Aorta (tissue), 5 donors: ENCODE results near the gene TXLNG. TPM values are rescaled to one million over a fixed set of nuclear protein-coding genes. Genes with fewer than 3 reads are reported as not detected.

Experiments
- ATAC-seq: fragments of 200-7000 bp; cut with Tn5 transposase; one replicate; pipeline ENCODE4 v1.9.1; 2022; ENCODE audit warnings: moderate library complexity; ENCODE audit not compliant: low FRiP score
- DNase-seq, 2 donors: peaks; one replicate each; pipeline ENCODE4 v3.0.0-alpha.2; 2020
- H3K27ac ChIP-seq, 2 donors: one replicate each; pipeline ENCODE4 v1.5.1; 2013; ENCODE audit warnings: low read length in 2 of 2, mild to moderate bottlenecking in 2 of 2, moderate library complexity in 2 of 2, control low read depth in 1 of 2, inconsistent platforms in 1 of 2, low read depth in 1 of 2
- H3K27me3 ChIP-seq, 2 donors: one replicate each; pipeline ENCODE4 v1.6.1; 2013; ENCODE audit warnings: control low read depth in 1 of 2, low read length in 1 of 2, mild to moderate bottlenecking in 1 of 2, moderate library complexity in 1 of 2; ENCODE audit not compliant: insufficient read depth in 2 of 2, control insufficient read depth in 1 of 2
- H3K36me3 ChIP-seq, 2 donors: one replicate each; pipeline ENCODE4 v1.6.1; 2013; ENCODE audit warnings: control low read depth in 1 of 2, low read length in 1 of 2, mild to moderate bottlenecking in 1 of 2; ENCODE audit not compliant: insufficient read depth in 2 of 2, control insufficient read depth in 1 of 2
- H3K4me1 ChIP-seq, 2 donors: one replicate each; pipeline ENCODE4 v1.6.1; 2013; ENCODE audit warnings: low read length in 2 of 2, control low read depth in 1 of 2, mild to moderate bottlenecking in 1 of 2, moderate library complexity in 1 of 2; ENCODE audit not compliant: insufficient read depth in 2 of 2, control insufficient read depth in 1 of 2
- H3K4me3 ChIP-seq, 2 donors: one replicate each; pipeline ENCODE4 v1.5.1; 2013; ENCODE audit warnings: low read length in 2 of 2, control low read depth in 1 of 2, mild to moderate bottlenecking in 1 of 2
- H3K9me3 ChIP-seq: one replicate; pipeline ENCODE4 v1.6.1; 2013; ENCODE audit warnings: mild to moderate bottlenecking, low read length; ENCODE audit not compliant: control insufficient read depth
- WGBS, 2 donors: extraction: QIAGEN DNeasy Blood & Tissue Kit; methylation state at CpG; one replicate each; pipeline ENCODE4 v1.1.7; 2013; 5-methylcytosine and 5-hydroxymethylcytosine counted together
- intact Hi-C, 2 donors: fragments of 100-400 bp; cut with DNase I; formaldehyde crosslinking; loops; one replicate each; pipeline versions ENCODE4 v1.14.2 to v1.15.0; 2022
- polyA plus RNA-seq, 2 donors: library from polyadenylated mRNA; stranded (reverse); fragments of 200-250 nt; gene quantifications; one replicate each; pipeline ENCODE4 v1.2.3, GENCODE V29; 2013
- total RNA-seq, 2 donors: library from RNA; stranded (reverse); fragmentation: NEBNext Ultra II Directional; extraction: Animal tissue kit (Norgen Biotek cat#: 25700); gene quantifications; one replicate each; pipeline ENCODE4 v1.2.1, GENCODE V29; 2021
- donor health status: healthy with polysubstance abuse.
- donor health status: Bipolar disorder and iron deficiency.
- donor health status: DM: no; HTN: no; CAD: no.
- donor health status: DM: no; HTN: no; CAD: no.
- donor health status: DM: yes; HTN: yes; CAD: no.

TXLNG gene
- total and polyA plus RNA-seq, 4 donors, result 3.6 to 11.8 (median 10.3) TPM

- no peaks in the 10 kb centered on the region for H3K27me3 ChIP-seq
- DNase-seq (no peak), ATAC-seq (no peak)
- WGBS, 2 donors, result 71 to 77% methylated on average over 5 of the region's 5 CpGs
- intact Hi-C loops, result loop anchor here in 1 of 2 donors (5.0 kb wide), 1 partner anchor 33 kb away; the partner anchor contains the start of gene RBBP7
- H3K9me3 ChIP-seq, result no peaks in the 10 kb centered on the region
- no peak overlapping the region for H3K27ac ChIP-seq
- no peaks in the 10 kb centered on the region for H3K36me3 ChIP-seq
- H3K4me1 ChIP-seq, result no peaks in the 10 kb centered on the region
- no peak overlapping the region for H3K4me3 ChIP-seq
Measured at GRCh38 chrX:16839219-16839851, 53.1 kb downstream of the TXLNG start.

GRCh38 chrX:16839852-16840460 lies 53.7 kb downstream of the TXLNG start:
- Histone ChIP-seq H3K27ac (no peak overlapping the region), H3K36me3 (no peaks in the 10 kb centered on the region), H3K9me3 (no peaks in the 10 kb centered on the region), H3K4me1 (no peaks in the 10 kb centered on the region), H3K27me3 (no peaks in the 10 kb centered on the region), H3K4me3 (no peak overlapping the region)
- DNase-seq, result no peak
- 69 to 83% methylated on average over 14 of the region's 14 CpGs for WGBS, 2 donors
- ATAC-seq, result no peak
- intact Hi-C loops, result loop anchor here in 1 of 2 donors (5.0 kb wide), 1 partner anchor 32 kb away; the partner anchor contains the start of gene RBBP7

- DNase-seq (no peak), ATAC-seq (no peak)
- intact Hi-C loops, result no loop called here
- Histone ChIP-seq H3K27ac (no peak overlapping the region), H3K27me3 (no peaks in the 10 kb centered on the region), H3K9me3 (no peaks in the 10 kb centered on the region), H3K4me3 (no peak overlapping the region), H3K36me3 (peaks cover 0 to 8% of the 10 kb centered on the region in 2 donors), H3K4me1 (no peaks in the 10 kb centered on the region)
- WGBS, 2 donors, result 5 to 49% methylated on average over 3 of the region's 3 CpGs
Measured at GRCh38 chrX:16842684-16843083, 56.4 kb downstream of the TXLNG start.

GRCh38 chrX:16843208-16843909 lies 57.1 kb downstream of the TXLNG start:
- intact Hi-C loops, result no loop called here
- DNase-seq (no peak), ATAC-seq (no peak)
- Histone ChIP-seq H3K4me1 (no peaks in the 10 kb centered on the region), H3K27me3 (no peaks in the 10 kb centered on the region), H3K9me3 (no peaks in the 10 kb centered on the region), H3K4me3 (no peak overlapping the region), H3K36me3 (peaks cover 0 to 8% of the 10 kb centered on the region in 2 donors), H3K27ac (no peak overlapping the region)
- WGBS, 2 donors, result 24 to 76% methylated on average over 3 of the region's 3 CpGs

- H3K36me3 ChIP-seq, result peaks cover 0 to 8% of the 10 kb centered on the region in 2 donors
- intact Hi-C loops, result no loop called here
- ATAC-seq (no peak), DNase-seq (no peak)
- no peaks in the 10 kb centered on the region for H3K9me3 ChIP-seq
- WGBS, 2 donors, result 56 to 74% methylated on average over 2 of the region's 2 CpGs
- no peak overlapping the region for H3K27ac ChIP-seq
- no peaks in the 10 kb centered on the region for H3K27me3 ChIP-seq
- H3K4me3 ChIP-seq, result no peak overlapping the region
- no peaks in the 10 kb centered on the region for H3K4me1 ChIP-seq
Measured at GRCh38 chrX:16845686-16846085, 59.4 kb downstream of the TXLNG start.

GRCh38 chrX:16848541-16848940 lies 62.3 kb downstream of the TXLNG start:
- H3K4me3 ChIP-seq, result no peak overlapping the region
- H3K4me1 ChIP-seq, result no peaks in the 10 kb centered on the region
- WGBS, 2 donors, result 39 to 53% methylated on average over 6 of the region's 6 CpGs
- H3K27ac ChIP-seq, result no peak overlapping the region
- no peaks in the 10 kb centered on the region for H3K27me3 ChIP-seq
- no peak for ATAC-seq
- H3K9me3 ChIP-seq, result no peaks in the 10 kb centered on the region
- intact Hi-C loops, result no loop called here
- H3K36me3 ChIP-seq, result peaks cover 0 to 8% of the 10 kb centered on the region in 2 donors
- DNase-seq, result no peak

- peaks cover 0 to 7% of the 10 kb centered on the region in 2 donors for H3K36me3 ChIP-seq
- intact Hi-C loops, result no loop called here
- DNase-seq, result no peak
- no peaks in the 10 kb centered on the region for H3K27me3 ChIP-seq
- H3K4me1 ChIP-seq, result no peaks in the 10 kb centered on the region
- H3K4me3 ChIP-seq, result no peak overlapping the region
- no peak overlapping the region for H3K27ac ChIP-seq
- no peak for ATAC-seq
- WGBS, 2 donors, result 24 to 56% methylated on average over 1 of the region's 1 CpG
- H3K9me3 ChIP-seq, result no peaks in the 10 kb centered on the region
Measured at GRCh38 chrX:16851421-16851820, 65.2 kb downstream of the TXLNG start.

- Histone ChIP-seq H3K36me3 (peaks cover 0 to 4% of the 10 kb centered on the region in 2 donors), H3K9me3 (no peaks in the 10 kb centered on the region), H3K4me1 (no peaks in the 10 kb centered on the region), H3K27ac (no peak overlapping the region), H3K27me3 (no peaks in the 10 kb centered on the region), H3K4me3 (no peak overlapping the region)
- ATAC-seq, result no peak
- no peak for DNase-seq
- intact Hi-C loops, result no loop called here
- 93 to 98% methylated on average over 3 of the region's 3 CpGs for WGBS, 2 donors
Measured at GRCh38 chrX:16851827-16852226, 65.6 kb downstream of the TXLNG start.
